CD14-positive monocyte (primary cell): ENCODE measurements around the gene CD3D. TPM values are rescaled to one million over a fixed set of nuclear protein-coding genes. Genes with fewer than 3 reads are reported as not detected.
A peak's percentile ranks its signal among the peaks of the same experiment; 100 is the strongest.

Source experiments
- DNase-seq, 3 donors: peaks; one replicate each; pipeline ENCODE4 v3.0.0-alpha.2; 2011 to 2022
- H2AFZ ChIP-seq: 2 replicates; pipeline ENCODE4 v1.6.0; 2012; ENCODE audit warnings: mild to moderate bottlenecking, low read depth, low read length, inconsistent platforms; ENCODE audit not compliant: insufficient read depth, poor library complexity, severe bottlenecking
- H3K27ac ChIP-seq, 2 donors: 1 replicate in 1 of 2; 2 replicates in 1 of 2; pipeline ENCODE4 v1.5.1; 2012 to 2013; ENCODE audit warnings: low read length in 2 of 2, control low read depth in 1 of 2, inconsistent platforms in 1 of 2, low read depth in 1 of 2, mild to moderate bottlenecking in 1 of 2
- H3K27me3 ChIP-seq, 2 donors: one replicate each; pipeline versions ENCODE4 v1.6.0 to v1.6.1; 2011 to 2013; ENCODE audit warnings: low read length in 2 of 2; ENCODE audit not compliant: control insufficient read depth in 2 of 2, insufficient read depth in 2 of 2
- H3K36me3 ChIP-seq, 2 donors: replicated peaks in 1 of 2; 1 replicate in 1 of 2; 2 replicates in 1 of 2; pipeline versions ENCODE4 v1.5.1 to v1.6.1; 2012 to 2013; ENCODE audit warnings: low read length in 2 of 2, control low read depth in 1 of 2, inconsistent platforms in 1 of 2, mild to moderate bottlenecking in 1 of 2; ENCODE audit not compliant: insufficient read depth in 2 of 2, control insufficient read depth in 1 of 2
- H3K4me1 ChIP-seq, 2 donors: 1 replicate in 1 of 2; 2 replicates in 1 of 2; pipeline versions ENCODE4 v1.5.1 to v1.6.1; 2012 to 2013; ENCODE audit warnings: low read length in 2 of 2, control low read depth in 1 of 2, inconsistent platforms in 1 of 2, mild to moderate bottlenecking in 1 of 2, moderate library complexity in 1 of 2; ENCODE audit not compliant: insufficient read depth in 2 of 2, control insufficient read depth in 1 of 2
- H3K4me2 ChIP-seq: replicated peaks from 2 replicates; pipeline ENCODE3; 2012; ENCODE audit warnings: low read length, moderate library complexity, mild to moderate bottlenecking; ENCODE audit not compliant: poor library complexity, severe bottlenecking; ENCODE audit errors: extremely low read depth
- H3K4me3 ChIP-seq, 3 experiments: fragments of 200-600 bp in 1 of 3; sonication (generic) in 1 of 3; replicated peaks in 1 of 3; 1 replicate in 2 of 3; 2 replicates in 1 of 3; pipeline ENCODE4 v1.5.1; 2011 to 2013; ENCODE audit warnings: low read length in 3 of 3, mild to moderate bottlenecking in 3 of 3, control low read depth in 2 of 3, low read depth in 2 of 3, inconsistent platforms in 1 of 3, moderate library complexity in 1 of 3
- H3K79me2 ChIP-seq: 2 replicates; pipeline ENCODE4 v1.6.0; 2012; ENCODE audit warnings: mild to moderate bottlenecking, control low read depth, inconsistent platforms, low read length, moderate library complexity; ENCODE audit not compliant: insufficient read depth
- H3K9ac ChIP-seq: 2 replicates; pipeline ENCODE4 v1.6.0; 2017; ENCODE audit warnings: low read length, mild to moderate bottlenecking; ENCODE audit not compliant: insufficient read depth, poor library complexity, severe bottlenecking
- H3K9me3 ChIP-seq, 2 donors: replicated peaks in 1 of 2; 1 replicate in 1 of 2; 2 replicates in 1 of 2; pipeline versions ENCODE4 v1.5.1 to v1.6.1; 2012 to 2013; ENCODE audit warnings: low read length in 2 of 2, control low read depth in 1 of 2; ENCODE audit not compliant: control insufficient read depth in 1 of 2, insufficient read depth in 1 of 2
- H4K20me1 ChIP-seq: 2 replicates; pipeline ENCODE4 v1.6.0; 2012; ENCODE audit warnings: mild to moderate bottlenecking, low read length, control low read depth, moderate library complexity; ENCODE audit not compliant: insufficient read depth
- H3K27ac Mint-ChIP-seq, 7 donors: one replicate each; pipeline ENCODE4 v1.8.0; 2020; ENCODE audit warnings: mild to moderate bottlenecking in 7 of 7, mixed read lengths in 7 of 7, moderate library complexity in 6 of 7, inconsistent platforms in 2 of 7
- H3K27me3 Mint-ChIP-seq, 3 donors: one replicate each; pipeline ENCODE4 v1.8.0; 2021 to 2022; ENCODE audit warnings: low read depth in 3 of 3, mild to moderate bottlenecking in 3 of 3, mixed read lengths in 3 of 3, moderate library complexity in 3 of 3, inconsistent platforms in 1 of 3
- H3K36me3 Mint-ChIP-seq, 2 donors: one replicate each; pipeline ENCODE4 v1.8.0; 2020; ENCODE audit warnings: mixed read lengths in 2 of 2, inconsistent platforms in 1 of 2, mild to moderate bottlenecking in 1 of 2
- H3K4me1 Mint-ChIP-seq: one replicate; pipeline ENCODE4 v1.8.0; 2020; ENCODE audit warnings: mild to moderate bottlenecking, mixed read lengths
- H3K4me3 Mint-ChIP-seq, 2 donors: one replicate each; pipeline ENCODE4 v1.8.0; 2020; ENCODE audit warnings: mild to moderate bottlenecking in 2 of 2, mixed read lengths in 2 of 2, moderate library complexity in 1 of 2
- H3K9me3 Mint-ChIP-seq, 7 donors: one replicate each; pipeline ENCODE4 v1.8.0; 2020 to 2022; ENCODE audit warnings: mixed read lengths in 7 of 7, mild to moderate bottlenecking in 6 of 7, moderate library complexity in 6 of 7, inconsistent platforms in 2 of 7
- WGBS: methylation state at CpG from one replicate; pipeline ENCODE4 v1.1.5; 2013; ENCODE audit warnings: missing lambda C conversion rate; ENCODE audit not compliant: insufficient coverage; 5-methylcytosine and 5-hydroxymethylcytosine counted together
- intact Hi-C, 2 donors: fragments of 100-400 bp; cut with micrococcal nuclease; formaldehyde crosslinking; loops; one replicate each; pipeline versions ENCODE4 v1.15.0 to v1.15.1; 2023
- polyA plus RNA-seq, 3 donors: library from polyadenylated mRNA; depleted of rRNA in 1 of 3; unstranded in 2 of 3; stranded (reverse) in 1 of 3; fragments of 300-500 nt in 2 of 3; fragments of >200 nt in 1 of 3; fragmentation: Illumina TruSeq in 2 of 3; gene quantifications; 1 replicate in 2 of 3; 2 replicates in 1 of 3; pipeline ENCODE4 v1.2.3, GENCODE V29; 2012 to 2021
- TF ChIP-seq, protein P1 (sequence below): fragments of 200-600 bp; IDR thresholded peaks from one replicate; pipeline ENCODE4 v1.8.0; 2022; ENCODE audit warnings: antibody characterized with exemption, mild to moderate bottlenecking

Gene CD3D
- polyA plus RNA-seq, 3 donors = 2.2 to 3.1 TPM; not detected in 1

DNA sequence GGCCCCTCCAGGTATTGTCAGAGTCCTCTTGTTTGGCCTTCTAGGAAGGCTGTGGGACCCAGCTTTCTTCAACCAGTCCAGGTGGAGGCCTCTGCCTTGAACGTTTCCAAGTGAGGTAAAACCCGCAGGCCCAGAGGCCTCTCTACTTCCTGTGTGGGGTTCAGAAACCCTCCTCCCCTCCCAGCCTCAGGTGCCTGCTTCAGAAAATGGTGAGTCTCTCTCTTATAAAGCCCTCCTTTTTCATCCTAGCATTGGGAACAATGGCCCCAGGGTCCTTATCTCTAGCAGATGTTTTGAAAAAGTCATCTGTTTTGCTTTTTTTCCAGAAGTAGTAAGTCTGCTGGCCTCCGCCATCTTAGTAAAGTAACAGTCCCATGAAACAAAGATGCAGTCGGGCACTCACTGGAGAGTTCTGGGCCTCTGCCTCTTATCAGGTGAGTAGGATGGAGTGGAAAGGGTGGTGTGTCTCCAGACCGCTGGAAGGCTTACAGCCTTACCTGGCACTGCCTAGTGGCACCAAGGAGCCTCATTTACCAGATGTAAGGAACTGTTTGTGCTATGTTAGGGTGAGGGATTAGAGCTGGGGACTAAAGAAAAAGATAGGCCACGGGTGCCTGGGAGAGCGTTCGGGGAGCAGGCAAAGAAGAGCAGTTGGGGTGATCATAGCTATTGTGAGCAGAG is 37.8 kb downstream of the CD3D start, which contains the start of gene CD3E:
TSS of gene CD3E (plus strand) at position 163 of the 681 bp plus-strand sequence. CDS start at position 386, 223 bp downstream.
- Histone ChIP-seq H3K9me3 (no peaks in the 10 kb centered on the region), H3K4me1 (no peaks in the 10 kb centered on the region), H3K36me3 (no peaks in the 10 kb centered on the region), H3K27ac (no peak within 1 kb of the TSS), H2AFZ (peak within 1 kb of the TSS; percentile 11), H3K4me2 (no peak within 1 kb of the TSS), H3K27me3 (no peaks in the 10 kb centered on the region), H3K9ac (no peak within 1 kb of the TSS), H3K79me2 (no peaks in the 10 kb centered on the region), H4K20me1 (no peaks in the 10 kb centered on the region), H3K4me3 (no peak within 1 kb of the TSS)
- H3K9me3 Mint-ChIP-seq = no peaks in the 10 kb centered on the region
- peaks cover 3 to 12% (median 4%) of the 10 kb centered on the region in 3 donors for H3K27me3 Mint-ChIP-seq
- peak within 1 kb of the TSS in 1 of 2 donors; percentile 10 for H3K4me3 Mint-ChIP-seq
- peaks cover 5% of the 10 kb centered on the region for H3K4me1 Mint-ChIP-seq
- TF ChIP-seq, protein P1, sequence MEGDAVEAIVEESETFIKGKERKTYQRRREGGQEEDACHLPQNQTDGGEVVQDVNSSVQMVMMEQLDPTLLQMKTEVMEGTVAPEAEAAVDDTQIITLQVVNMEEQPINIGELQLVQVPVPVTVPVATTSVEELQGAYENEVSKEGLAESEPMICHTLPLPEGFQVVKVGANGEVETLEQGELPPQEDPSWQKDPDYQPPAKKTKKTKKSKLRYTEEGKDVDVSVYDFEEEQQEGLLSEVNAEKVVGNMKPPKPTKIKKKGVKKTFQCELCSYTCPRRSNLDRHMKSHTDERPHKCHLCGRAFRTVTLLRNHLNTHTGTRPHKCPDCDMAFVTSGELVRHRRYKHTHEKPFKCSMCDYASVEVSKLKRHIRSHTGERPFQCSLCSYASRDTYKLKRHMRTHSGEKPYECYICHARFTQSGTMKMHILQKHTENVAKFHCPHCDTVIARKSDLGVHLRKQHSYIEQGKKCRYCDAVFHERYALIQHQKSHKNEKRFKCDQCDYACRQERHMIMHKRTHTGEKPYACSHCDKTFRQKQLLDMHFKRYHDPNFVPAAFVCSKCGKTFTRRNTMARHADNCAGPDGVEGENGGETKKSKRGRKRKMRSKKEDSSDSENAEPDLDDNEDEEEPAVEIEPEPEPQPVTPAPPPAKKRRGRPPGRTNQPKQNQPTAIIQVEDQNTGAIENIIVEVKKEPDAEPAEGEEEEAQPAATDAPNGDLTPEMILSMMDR = no peak
- no peaks in the 10 kb centered on the region for H3K36me3 Mint-ChIP-seq
- H3K27ac Mint-ChIP-seq = peak within 1 kb of the TSS in 2 of 7 donors; percentile 61 to 73
- 58% methylated on average over 5 of the region's 8 CpGs for WGBS
- DNase-seq = no peak
- intact Hi-C loops = loop anchor here in 1 of 2 donors (5.0 kb wide), 1 partner anchor 42 kb away; the partner anchor contains the start of gene MPZL2

DNA sequence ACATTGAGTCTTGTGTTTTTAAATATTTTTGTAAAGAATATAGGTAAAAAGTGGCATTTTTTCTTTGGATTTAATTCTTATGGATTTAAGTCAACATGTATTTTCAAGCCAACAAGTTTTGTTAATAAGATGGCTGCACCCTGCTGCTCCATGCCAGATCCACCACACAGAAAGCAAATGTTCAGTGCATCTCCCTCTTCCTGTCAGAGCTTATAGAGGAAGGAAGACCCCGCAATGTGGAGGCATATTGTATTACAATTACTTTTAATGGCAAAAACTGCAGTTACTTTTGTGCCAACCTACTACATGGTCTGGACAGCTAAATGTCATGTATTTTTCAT is 38.3 kb downstream of the CD3D start:
- Mint-ChIP-seq H3K27me3 (peaks cover 3 to 10% (median 4%) of the 10 kb centered on the region in 3 donors), H3K27ac (no peak overlapping the region), H3K4me3 (no peak overlapping the region), H3K36me3 (no peaks in the 10 kb centered on the region), H3K4me1 (peaks cover 5% of the 10 kb centered on the region), H3K9me3 (no peaks in the 10 kb centered on the region)
- no peaks in the 10 kb centered on the region for H3K79me2 ChIP-seq
- WGBS = no CpG with 5 or more reads among the region's 1 CpG
- TF ChIP-seq, protein P1 = no peak
- no peaks in the 10 kb centered on the region for H3K36me3 ChIP-seq
- no peak for DNase-seq
- no peaks in the 10 kb centered on the region for H4K20me1 ChIP-seq
- H3K9me3 ChIP-seq = no peaks in the 10 kb centered on the region
- no peak overlapping the region for H3K4me3 ChIP-seq
- no peak overlapping the region for H3K9ac ChIP-seq
- H3K27ac ChIP-seq = no peak overlapping the region
- no peaks in the 10 kb centered on the region for H3K27me3 ChIP-seq
- no peak overlapping the region for H2AFZ ChIP-seq
- no peaks in the 10 kb centered on the region for H3K4me1 ChIP-seq
- no peak overlapping the region for H3K4me2 ChIP-seq
- intact Hi-C loops = loop anchor here in 1 of 2 donors (5.0 kb wide), 1 partner anchor 42 kb away; the partner anchor contains the start of gene MPZL2
